ENCODE results near the gene MAN1C1. TPM values are rescaled to one million over a fixed set of nuclear protein-coding genes. Genes with fewer than 3 reads are reported as not detected.

Gene MAN1C1
- total and polyA plus RNA-seq, 2 donors (not counting 1 experiment from before 2014, with no cell fraction given) = 17.7 to 51.4 TPM

GRCh38 chr1:25573591-25573930, 43.0 kb upstream of the MAN1C1 start:
- Histone ChIP-seq H3K27ac (ENCODE audit: insufficient read depth, low read length) (no peak overlapping the region), H3K4me1 (ENCODE audit: control insufficient read depth, extremely low read depth, insufficient read depth, low read length) (peaks cover 7% of the 10 kb centered on the region)
- DNase-seq (ENCODE audit: low read depth in 2 of 2) = no peak

GRCh38 chr1:25573961-25574360, 42.6 kb upstream of the MAN1C1 start:
- Histone ChIP-seq H3K4me1 (ENCODE audit: control insufficient read depth, extremely low read depth, insufficient read depth, low read length) (peaks cover 4% of the 10 kb centered on the region), H3K79me2 (ENCODE audit: control insufficient read depth, insufficient read depth, low read length) (no peaks in the 10 kb centered on the region), H3K4me2 (ENCODE audit: extremely low read depth, insufficient read depth, low read length) (no peak overlapping the region), H2AFZ (ENCODE audit: low read length) (no peak overlapping the region), H4K20me1 (ENCODE audit: control insufficient read depth, extremely low read depth, insufficient read depth, low read length) (no peaks in the 10 kb centered on the region), H3K36me3 (ENCODE audit: control insufficient read depth, insufficient read depth, low read length) (no peaks in the 10 kb centered on the region), H3K27me3 (ENCODE audit: control insufficient read depth, insufficient read depth, low read length) (no peaks in the 10 kb centered on the region), H3K9ac (ENCODE audit: insufficient read depth, low read length) (no peak overlapping the region), H3K27ac (ENCODE audit: insufficient read depth, low read length) (no peak overlapping the region), H3K9me3 (ENCODE audit: control insufficient read depth, insufficient read depth, low read depth, low read length) (no peaks in the 10 kb centered on the region), H3K4me3 (replicated peaks in 1 of 4; ENCODE audit: control extremely low read depth in 1 of 4, insufficient read depth in 1 of 4, low read depth in 3 of 4, low read length in 4 of 4) (no peak overlapping the region)
- DNase-seq (ENCODE audit: low read depth in 2 of 2) = no peak
- TF ChIP-seq CTCF (conservative IDR thresholded peaks at IDR 0.05 in 1 of 2, IDR thresholded peaks at IDR 0.05 in 1 of 2; ENCODE audit: low read depth in 1 of 2, low read length in 2 of 2) = no peak
- TF ChIP-seq EZH2 (IDR thresholded peaks at IDR 0.05; ENCODE audit: low read length, missing control alignments) = no peak

More at GRCh38 chr1:25573591-25573930, 43.0 kb upstream of the MAN1C1 start:
- no peak overlapping the region for H3K4me3 ChIP-seq (replicated peaks in 1 of 4; ENCODE audit: control extremely low read depth in 1 of 4, insufficient read depth in 1 of 4, low read depth in 3 of 4, low read length in 4 of 4)
- no peaks in the 10 kb centered on the region for H3K36me3 ChIP-seq (ENCODE audit: control insufficient read depth, insufficient read depth, low read length)
- no peak overlapping the region for H3K9ac ChIP-seq (ENCODE audit: insufficient read depth, low read length)
- no peaks in the 10 kb centered on the region for H4K20me1 ChIP-seq (ENCODE audit: control insufficient read depth, extremely low read depth, insufficient read depth, low read length)
- no peaks in the 10 kb centered on the region for H3K27me3 ChIP-seq (ENCODE audit: control insufficient read depth, insufficient read depth, low read length)
- H3K9me3 ChIP-seq (ENCODE audit: control insufficient read depth, insufficient read depth, low read depth, low read length) = no peaks in the 10 kb centered on the region
- no peak overlapping the region for H3K4me2 ChIP-seq (ENCODE audit: extremely low read depth, insufficient read depth, low read length)
- TF ChIP-seq EZH2 (IDR thresholded peaks at IDR 0.05; ENCODE audit: low read length, missing control alignments) (no peak), CTCF (conservative IDR thresholded peaks at IDR 0.05 in 1 of 2, IDR thresholded peaks at IDR 0.05 in 1 of 2; ENCODE audit: low read depth in 1 of 2, low read length in 2 of 2) (no peak)
- H2AFZ ChIP-seq (ENCODE audit: low read length) = no peak overlapping the region
- H3K79me2 ChIP-seq (ENCODE audit: control insufficient read depth, insufficient read depth, low read length) = no peaks in the 10 kb centered on the region

- no peaks in the 10 kb centered on the region for H3K79me2 ChIP-seq (ENCODE audit: control insufficient read depth, insufficient read depth, low read length)
- no peaks in the 10 kb centered on the region for H3K36me3 ChIP-seq (ENCODE audit: control insufficient read depth, insufficient read depth, low read length)
- TF ChIP-seq EZH2 (IDR thresholded peaks at IDR 0.05; ENCODE audit: low read length, missing control alignments) = no peak
- no peak for TF ChIP-seq CTCF (conservative IDR thresholded peaks at IDR 0.05 in 1 of 2, IDR thresholded peaks at IDR 0.05 in 1 of 2; ENCODE audit: low read depth in 1 of 2, low read length in 2 of 2)
- no peak overlapping the region for H2AFZ ChIP-seq (ENCODE audit: low read length)
- no peak overlapping the region for H3K4me3 ChIP-seq (replicated peaks in 1 of 4; ENCODE audit: control extremely low read depth in 1 of 4, insufficient read depth in 1 of 4, low read depth in 3 of 4, low read length in 4 of 4)
- H3K27me3 ChIP-seq (ENCODE audit: control insufficient read depth, insufficient read depth, low read length) = no peaks in the 10 kb centered on the region
- H3K9me3 ChIP-seq (ENCODE audit: control insufficient read depth, insufficient read depth, low read depth, low read length) = no peaks in the 10 kb centered on the region
- no peak overlapping the region for H3K27ac ChIP-seq (ENCODE audit: insufficient read depth, low read length)
- no peaks in the 10 kb centered on the region for H3K4me1 ChIP-seq (ENCODE audit: control insufficient read depth, extremely low read depth, insufficient read depth, low read length)
- H4K20me1 ChIP-seq (ENCODE audit: control insufficient read depth, extremely low read depth, insufficient read depth, low read length) = no peaks in the 10 kb centered on the region
- H3K4me2 ChIP-seq (ENCODE audit: extremely low read depth, insufficient read depth, low read length) = no peak overlapping the region
- DNase-seq (ENCODE audit: low read depth in 2 of 2) = no peak
- H3K9ac ChIP-seq (ENCODE audit: insufficient read depth, low read length) = no peak overlapping the region
Observed at GRCh38 chr1:25575191-25575590, 41.4 kb upstream of the MAN1C1 start.

Measured in fibroblast of lung (primary cell).